Right lobe of liver (tissue), 4 donors: ENCODE data around the gene DAPK2.
"Not testable (repeated sequence)": the region's sequence is repeated elsewhere in the genome, so short reads cannot be mapped to it uniquely, and the experiment has no call there.

Source experiments
- POLR2A ChIP-seq: fragments of 450-650 bp; IDR thresholded peaks from one replicate; pipeline ENCODE4 v1.6.1; 2017; ENCODE audit warnings: antibody characterized with exemption, mild to moderate bottlenecking
- TF ChIP-seq, protein P1 (sequence below), 4 donors: fragments of 200-600 bp in 3 of 4; fragments of 450-650 bp in 1 of 4; IDR thresholded peaks; one replicate each; pipeline versions ENCODE4 v1.5.1 to v1.8.0; 2016 to 2022; ENCODE audit warnings: antibody characterized with exemption in 4 of 4, mild to moderate bottlenecking in 2 of 4
- donor health status: DM: no; HTN: no; CAD: no.
- donor health status: DM: no; HTN: no; CAD: no.
- donor health status: DM: no; HTN: yes; CAD: no.

DNA sequence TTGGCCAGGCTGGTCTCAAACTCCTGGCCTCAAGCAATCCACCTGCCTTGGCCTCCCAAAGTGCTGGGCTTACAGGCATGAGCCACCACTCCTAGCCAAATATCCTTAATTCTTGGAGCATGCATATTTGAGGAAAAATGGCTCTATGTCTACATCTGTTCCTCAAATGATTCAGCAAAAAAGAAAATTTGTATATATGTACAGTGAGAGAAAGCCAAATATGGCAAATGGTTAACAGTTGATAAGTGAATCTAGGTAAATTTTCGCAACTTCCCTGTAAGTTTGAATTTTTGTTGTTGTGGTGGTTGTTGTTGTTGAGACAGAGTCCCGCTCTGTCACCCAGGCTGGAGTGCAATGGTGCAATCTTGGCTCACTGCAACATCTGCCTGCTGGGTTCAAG lies 12.8 kb upstream of the DAPK2 start:
- TF ChIP-seq POLR2A, result not testable (repeated sequence)
- TF ChIP-seq, protein P1, sequence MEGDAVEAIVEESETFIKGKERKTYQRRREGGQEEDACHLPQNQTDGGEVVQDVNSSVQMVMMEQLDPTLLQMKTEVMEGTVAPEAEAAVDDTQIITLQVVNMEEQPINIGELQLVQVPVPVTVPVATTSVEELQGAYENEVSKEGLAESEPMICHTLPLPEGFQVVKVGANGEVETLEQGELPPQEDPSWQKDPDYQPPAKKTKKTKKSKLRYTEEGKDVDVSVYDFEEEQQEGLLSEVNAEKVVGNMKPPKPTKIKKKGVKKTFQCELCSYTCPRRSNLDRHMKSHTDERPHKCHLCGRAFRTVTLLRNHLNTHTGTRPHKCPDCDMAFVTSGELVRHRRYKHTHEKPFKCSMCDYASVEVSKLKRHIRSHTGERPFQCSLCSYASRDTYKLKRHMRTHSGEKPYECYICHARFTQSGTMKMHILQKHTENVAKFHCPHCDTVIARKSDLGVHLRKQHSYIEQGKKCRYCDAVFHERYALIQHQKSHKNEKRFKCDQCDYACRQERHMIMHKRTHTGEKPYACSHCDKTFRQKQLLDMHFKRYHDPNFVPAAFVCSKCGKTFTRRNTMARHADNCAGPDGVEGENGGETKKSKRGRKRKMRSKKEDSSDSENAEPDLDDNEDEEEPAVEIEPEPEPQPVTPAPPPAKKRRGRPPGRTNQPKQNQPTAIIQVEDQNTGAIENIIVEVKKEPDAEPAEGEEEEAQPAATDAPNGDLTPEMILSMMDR (IDR thresholded peaks at IDR 0.05), result not testable (repeated sequence)
